ENCODE data around the gene UNC79.

Gene UNC79

DNA sequence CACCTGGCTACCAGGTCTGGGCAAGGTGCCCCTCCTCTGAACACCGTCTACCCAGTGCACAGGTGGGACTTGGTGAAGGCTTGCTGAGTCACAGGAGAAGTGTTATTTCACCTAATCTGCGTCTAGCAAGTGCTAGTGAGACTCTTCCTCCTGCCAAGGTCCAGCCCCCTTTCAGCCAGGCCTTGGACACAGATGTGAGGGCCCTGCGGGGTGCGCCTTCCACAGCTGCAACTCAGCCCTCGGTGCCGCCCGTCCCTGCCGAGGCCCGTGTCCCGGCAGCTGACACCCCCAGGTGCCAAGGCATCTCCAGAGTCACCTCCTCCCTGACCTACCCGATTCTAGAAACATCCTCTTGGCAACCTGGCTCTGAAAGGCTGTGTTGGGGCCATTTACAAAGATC lies 302.5 kb downstream of the UNC79 start:
- no peak for DNase-seq

- no peak for DNase-seq
These were observed 302.9 kb downstream of the UNC79 start for GRCh38 chr14:93733631-93734030.

DNA sequence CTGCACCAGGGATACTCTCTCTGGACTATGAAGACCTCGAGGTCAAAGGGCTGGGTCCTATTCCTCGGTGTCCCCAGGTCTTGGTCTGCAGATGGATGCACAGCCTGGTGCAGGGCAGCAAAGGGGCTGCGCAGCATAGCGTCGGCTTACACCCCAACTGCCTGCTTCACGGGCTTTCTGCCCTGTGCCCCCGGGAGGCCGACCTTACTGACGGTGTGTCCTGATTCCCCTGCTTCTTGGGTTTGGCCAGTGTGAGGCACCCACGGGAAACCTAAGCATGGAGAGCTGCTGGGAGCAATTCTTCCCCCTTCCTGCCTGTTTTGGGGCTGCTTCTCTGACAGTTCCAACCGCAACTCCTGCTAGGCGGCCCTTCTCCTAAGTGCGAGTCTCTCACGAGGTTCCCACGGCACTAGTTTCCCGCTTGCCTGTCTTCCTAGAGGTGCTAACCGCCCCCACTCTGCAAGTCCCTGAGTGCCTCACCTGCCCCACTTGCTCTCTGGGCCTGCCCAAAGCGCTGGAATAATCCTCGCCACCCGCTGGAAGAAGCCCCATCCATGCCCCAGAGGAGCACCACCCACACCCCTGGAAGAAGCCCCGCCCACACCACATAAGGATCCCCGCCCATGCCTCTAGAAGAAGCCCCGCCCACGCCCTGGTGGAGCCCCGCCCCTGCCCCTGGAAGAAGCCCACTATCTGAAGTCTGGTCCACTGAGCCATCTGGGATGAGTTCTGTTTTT lies 303.5 kb downstream of the UNC79 start:
- no peak for DNase-seq

GRCh38 chr14:93735206-93735605 lies 304.5 kb downstream of the UNC79 start:
- DNase-seq: no peak

GRCh38 chr14:93736378-93737014 lies 305.8 kb downstream of the UNC79 start:
- no peak for DNase-seq

DNA sequence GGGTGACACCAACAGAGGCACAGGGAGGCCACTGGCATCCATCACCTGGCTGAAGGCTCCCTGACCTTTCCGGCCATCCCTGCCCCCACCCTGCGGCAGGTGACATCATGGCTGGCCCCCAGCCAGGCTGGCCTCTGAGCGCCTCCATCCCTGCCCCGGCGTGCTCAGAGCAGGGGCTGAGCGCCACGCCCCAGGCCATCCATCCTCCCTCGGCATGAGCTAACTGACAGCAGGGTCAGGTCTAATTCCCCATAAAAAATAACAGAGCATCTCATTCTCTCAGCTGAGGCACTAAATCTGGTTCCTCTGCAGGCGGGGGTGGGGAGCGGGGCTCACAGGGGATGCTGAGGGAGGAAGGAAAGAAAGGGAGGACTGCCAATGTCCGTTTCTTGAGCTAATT lies 306.9 kb downstream of the UNC79 start:
- DNase-seq: no peak

GRCh38 chr14:93741556-93742230 lies 311.0 kb downstream of the UNC79 start:
- DNase-seq: no peak

- no peak for DNase-seq
These were observed 312.0 kb downstream of the UNC79 start for GRCh38 chr14:93742761-93743160.

DNA sequence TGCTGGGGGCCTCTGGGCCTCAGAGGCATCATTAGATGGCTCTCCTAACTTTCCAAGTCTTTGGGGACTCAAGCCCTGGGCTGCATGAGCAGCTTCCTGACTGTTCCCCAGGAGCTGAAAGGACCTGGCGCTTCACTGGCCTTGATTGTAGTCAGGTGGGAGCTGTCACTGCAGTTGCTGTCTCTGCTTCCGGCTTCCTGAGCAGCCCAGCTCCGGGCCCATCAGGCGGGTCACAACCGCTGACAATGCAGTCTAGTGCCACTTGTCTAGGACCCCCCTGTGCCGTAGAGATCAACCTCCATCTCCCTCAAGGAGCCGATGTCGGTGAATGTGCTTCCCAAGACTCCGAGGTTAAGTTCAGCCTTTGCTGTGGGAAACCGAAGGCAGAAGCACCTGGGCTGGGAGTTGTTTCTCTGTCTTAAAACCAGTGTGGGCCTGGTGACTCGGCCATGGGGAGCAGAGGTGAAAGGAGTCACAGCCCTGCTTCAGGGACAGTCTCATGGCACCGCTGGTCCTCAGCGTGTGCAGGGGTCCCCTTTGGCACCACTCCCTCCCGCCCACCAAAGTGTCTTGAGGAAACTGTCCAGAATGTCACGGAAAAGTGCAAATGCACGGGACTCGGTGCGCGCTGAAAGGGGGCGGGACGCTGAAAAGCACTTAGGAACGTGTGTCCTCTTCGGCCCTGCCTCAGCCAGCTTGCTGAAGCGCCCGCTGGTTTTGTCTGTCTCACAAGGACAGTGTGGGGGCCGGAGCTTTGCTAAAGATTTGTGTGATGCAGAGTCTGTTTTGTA lies 312.7 kb downstream of the UNC79 start:
- no peak for DNase-seq

- no peak for DNase-seq
These were observed 313.4 kb downstream of the UNC79 start for GRCh38 chr14:93744176-93744575.

- no peak for DNase-seq
These were observed 314.1 kb downstream of the UNC79 start for GRCh38 chr14:93744876-93745275.

DNA sequence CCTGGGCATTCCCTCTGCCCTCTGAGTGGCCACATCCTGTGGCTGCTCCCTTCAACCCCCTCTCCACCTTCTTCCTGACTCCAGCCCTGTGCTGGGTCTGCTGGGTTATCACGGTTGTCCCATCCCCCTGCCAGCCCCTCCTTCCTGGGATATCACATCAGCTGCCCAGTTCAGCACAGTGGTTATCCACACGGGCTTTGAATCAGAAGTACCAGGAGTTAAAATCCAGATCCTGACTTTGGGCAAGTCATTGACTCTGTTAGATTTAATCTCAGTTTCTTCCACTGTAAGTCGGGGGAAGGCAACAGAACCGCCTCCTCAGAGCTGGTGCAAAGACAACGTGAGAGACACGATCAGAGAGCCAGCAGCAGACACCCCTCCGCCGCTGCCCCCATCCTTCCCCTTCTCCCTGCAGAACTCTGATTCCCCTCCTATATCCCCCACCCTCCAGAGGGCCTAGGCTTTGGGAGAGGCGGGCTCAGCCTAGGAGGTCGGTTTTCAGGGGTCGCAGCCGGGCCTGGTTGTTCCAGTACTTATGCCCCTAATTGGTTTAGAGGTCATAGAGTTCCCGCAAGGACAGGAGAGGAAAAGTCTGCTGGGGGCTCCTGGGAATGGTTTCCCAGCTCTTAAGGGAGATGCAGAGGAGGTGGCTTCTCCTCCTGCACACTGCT lies 315.0 kb downstream of the UNC79 start:
- no peak for DNase-seq

- no peak for DNase-seq
These were observed 316.4 kb downstream of the UNC79 start for GRCh38 chr14:93747102-93747501.

DNA sequence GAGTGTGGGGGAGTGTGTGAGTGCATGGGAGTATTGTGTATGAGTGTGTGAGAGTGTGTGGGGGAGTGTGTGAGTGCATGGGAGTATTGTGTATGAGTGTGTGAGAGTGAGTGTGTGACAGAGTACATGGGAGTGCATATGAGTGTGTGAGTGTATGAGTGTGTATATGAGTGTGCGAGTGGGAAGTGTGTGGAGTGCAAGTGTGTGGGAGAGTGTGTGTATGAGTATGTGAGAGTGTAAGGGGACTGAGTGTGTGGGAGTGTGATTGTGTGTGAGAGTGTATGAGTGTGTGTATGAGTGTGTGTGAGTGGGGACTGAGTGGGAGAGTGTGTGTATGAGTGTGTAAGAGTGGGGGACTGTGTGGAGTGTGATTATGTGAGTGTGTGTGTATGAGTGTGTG lies 316.8 kb downstream of the UNC79 start:
- DNase-seq: no peak

GRCh38 chr14:93748208-93749075 lies 317.7 kb downstream of the UNC79 start:
- no peak for DNase-seq

DNA sequence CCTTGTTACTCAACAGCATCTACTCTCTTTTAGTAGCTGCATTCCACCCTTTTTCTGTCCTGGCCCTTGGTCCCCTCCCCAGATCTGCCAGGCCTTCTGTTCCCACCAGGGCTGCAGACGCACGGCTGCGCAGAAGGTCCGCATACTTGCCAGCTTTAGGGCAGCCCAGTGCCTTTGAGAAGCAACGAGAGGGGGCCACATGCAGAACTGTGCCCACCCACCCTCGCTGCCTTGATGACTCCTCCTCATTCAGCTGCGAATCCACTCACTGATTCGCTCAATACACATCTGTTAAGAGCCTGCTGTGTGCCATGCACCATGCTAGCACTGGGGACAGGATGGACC lies 318.3 kb downstream of the UNC79 start:
- DNase-seq: no peak

- DNase-seq: no peak
These were observed 321.4 kb downstream of the UNC79 start for GRCh38 chr14:93751946-93752655.

DNA sequence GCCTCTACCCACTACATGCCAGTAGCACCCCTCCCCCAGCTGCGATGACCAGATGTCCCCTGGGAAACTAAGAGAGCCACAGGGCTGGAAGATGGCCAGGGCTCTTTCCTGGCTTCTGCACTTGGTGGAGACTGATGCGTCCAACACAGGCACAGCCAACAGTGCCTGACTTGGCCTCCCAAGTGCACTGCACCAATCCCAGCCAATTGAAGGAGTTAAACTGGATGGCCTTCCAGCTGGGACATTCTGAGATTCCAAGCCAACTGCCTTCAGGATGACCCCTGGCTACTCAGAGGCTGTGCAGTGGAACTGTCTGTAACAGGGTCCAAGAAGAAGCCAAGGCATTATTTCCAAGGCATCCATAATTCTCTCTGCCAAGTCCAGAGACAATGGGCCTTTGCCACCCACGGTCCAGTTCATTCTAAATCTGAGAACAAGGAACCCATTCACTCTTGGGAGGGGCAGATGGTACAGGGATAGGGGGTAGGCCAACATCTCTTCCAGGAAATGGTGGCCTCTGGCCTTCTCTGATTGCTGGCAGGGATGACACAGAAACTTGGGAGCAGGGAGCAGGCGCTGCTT lies 322.3 kb downstream of the UNC79 start:
- no peak for DNase-seq

DNA sequence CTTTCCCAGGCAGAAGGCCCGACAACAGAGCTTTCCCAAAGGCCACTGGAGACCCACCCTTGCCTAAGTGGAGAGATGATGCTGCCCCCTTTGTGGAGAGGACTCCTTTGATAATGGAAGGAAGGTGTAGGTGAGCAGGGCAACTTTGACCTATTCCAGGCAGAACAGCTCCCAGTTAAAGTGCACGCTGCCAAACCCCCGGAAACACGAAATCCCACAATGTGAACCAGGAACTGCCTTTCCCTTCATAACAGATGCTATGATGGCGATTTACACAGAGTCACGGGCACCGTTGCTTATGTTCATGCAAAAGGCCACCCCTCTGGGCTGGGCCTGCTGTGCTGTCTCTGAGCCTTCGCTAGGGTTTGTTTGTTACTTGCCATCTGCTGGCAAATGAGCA lies 322.9 kb downstream of the UNC79 start:
- no peak for DNase-seq

DNA sequence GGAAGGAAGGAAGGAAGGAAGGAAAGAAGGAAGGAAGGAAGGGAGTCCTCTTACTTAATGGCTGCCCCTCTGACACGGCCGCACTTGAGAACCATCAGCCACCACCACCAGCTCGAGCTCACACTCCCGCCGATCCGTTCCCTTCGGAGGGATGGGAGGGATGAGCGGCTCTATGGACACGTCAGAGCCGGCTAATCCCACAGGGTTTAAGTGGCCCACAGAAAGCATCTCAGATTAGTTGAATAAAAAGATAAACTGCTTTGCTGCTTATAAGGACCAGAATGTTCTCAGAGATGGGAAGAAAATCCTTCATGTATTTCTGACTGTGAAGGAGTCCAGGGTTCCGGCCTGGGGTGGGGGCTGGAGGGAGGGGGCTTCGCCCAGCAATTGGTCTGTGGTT lies 326.5 kb downstream of the UNC79 start:
- DNase-seq: no peak
